Activated gamma-delta T cell treated with Interleukin-2 at 50 U/mL for 16 hours (primary cell): ENCODE measurements around the gene LDHD.
"Not testable (repeated sequence)": the region's sequence is repeated elsewhere in the genome, so short reads cannot be mapped to it uniquely, and the experiment has no call there.

Experiments
- DNase-seq: peaks from one replicate; pipeline ENCODE4 v3.0.0-alpha.2; 2020

LDHD gene

GRCh38 chr16:75116081-75116910 is at the start of gene LDHD:
Gene LDHD, minus strand, starts transcription at chr16:75116780. Its CDS starts 60 bp downstream, at chr16:75116720.
- DNase-seq = no peak

- DNase-seq = no peak
Observed at GRCh38 chr16:75160386-75160785, 43.8 kb upstream of the LDHD start.

GRCh38 chr16:75152635-75153034 is 36.1 kb upstream of the LDHD start:
- no peak for DNase-seq

- no peak for DNase-seq
Observed at GRCh38 chr16:75151798-75152197, 35.2 kb upstream of the LDHD start.

GRCh38 chr16:75148311-75149195 is 32.0 kb upstream of the LDHD start, which contains the start of gene ZFP1:
Gene ZFP1, plus strand, starts transcription at chr16:75148524. Its CDS starts 4,428 bp downstream, at chr16:75152952.
- peak; percentile 95 for DNase-seq

GRCh38 chr16:75147968-75148310 is 31.4 kb upstream of the LDHD start:
- DNase-seq = no peak

GRCh38 chr16:75143941-75144340 is 27.4 kb upstream of the LDHD start:
- no peak for DNase-seq

GRCh38 chr16:75139498-75139897 is 22.9 kb upstream of the LDHD start:
- no peak for DNase-seq

- no peak for DNase-seq
Observed at GRCh38 chr16:75138636-75139035, 22.1 kb upstream of the LDHD start.

- DNase-seq = no peak
Observed at GRCh38 chr16:75138233-75138632, 21.7 kb upstream of the LDHD start.

GRCh38 chr16:75131081-75131480 is 14.5 kb upstream of the LDHD start:
- no peak for DNase-seq

GRCh38 chr16:75130150-75130771 is 13.7 kb upstream of the LDHD start:
- DNase-seq = no peak

- not testable (repeated sequence) for DNase-seq
Observed at GRCh38 chr16:75129421-75130149, 13.0 kb upstream of the LDHD start.

GRCh38 chr16:75127713-75128415 is 11.3 kb upstream of the LDHD start:
- no peak for DNase-seq

- no peak for DNase-seq
Observed at GRCh38 chr16:75122609-75123008, 6.0 kb upstream of the LDHD start.

GRCh38 chr16:75121949-75122568 is 5.5 kb upstream of the LDHD start:
- no peak for DNase-seq

GRCh38 chr16:75120253-75120652 is 3.7 kb upstream of the LDHD start:
- no peak for DNase-seq

GRCh38 chr16:75118943-75119539 is 2.5 kb upstream of the LDHD start:
- DNase-seq = no peak

GRCh38 chr16:75116911-75117245 is 298 bp upstream of the LDHD start:
- no peak for DNase-seq

GRCh38 chr16:75114946-75115825 is 1.4 kb downstream of the LDHD start:
- no peak for DNase-seq
